GM11168 (cell line): ENCODE data around the gene ABCC2.
"Not testable (repeated sequence)": the region's sequence is repeated elsewhere in the genome, so short reads cannot be mapped to it uniquely, and the experiment has no call there.

ENCODE experiments used
- in situ Hi-C: fragments of 300-500 bp; cut with MboI; formaldehyde crosslinking; loops from one replicate; pipeline ENCODE4 v1.12.0; 2022; ENCODE audit warnings: low sequenced_read_pairs; ENCODE audit not compliant: unreplicated experiment

ABCC2 gene

DNA sequence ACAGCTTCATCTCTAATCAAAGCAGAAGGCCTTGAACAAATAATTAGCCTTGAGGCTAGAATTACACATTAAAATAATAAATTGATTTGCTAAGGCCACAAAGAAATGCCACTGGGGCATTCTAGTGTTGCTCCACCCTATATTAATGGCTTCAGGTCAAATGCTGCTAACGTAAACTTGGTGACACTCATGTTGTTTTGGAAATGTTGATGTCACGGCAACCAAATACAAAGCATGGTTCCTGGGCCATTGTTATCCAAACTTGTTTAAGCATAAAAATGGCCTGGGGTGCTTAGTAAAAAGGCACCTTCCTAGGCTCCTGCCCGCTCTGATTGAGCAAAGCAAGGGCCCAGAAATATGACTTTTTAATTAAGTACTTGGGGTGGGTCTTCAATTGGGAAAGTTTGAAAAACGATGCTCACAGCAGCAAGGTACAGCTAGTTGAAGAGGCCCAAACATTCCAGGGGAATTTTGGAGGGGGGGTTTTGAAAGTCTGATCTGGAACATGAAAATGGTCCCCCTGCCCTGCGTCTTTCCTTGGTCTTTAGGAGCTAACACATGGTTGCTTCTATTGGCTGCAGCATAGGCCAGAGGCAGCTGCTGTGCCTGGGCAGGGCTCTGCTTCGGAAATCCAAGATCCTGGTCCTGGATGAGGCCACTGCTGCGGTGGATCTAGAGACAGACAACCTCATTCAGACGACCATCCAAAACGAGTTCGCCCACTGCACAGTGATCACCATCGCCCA is 67.8 kb downstream of the ABCC2 start:
- in situ Hi-C loops = no loop called here

DNA sequence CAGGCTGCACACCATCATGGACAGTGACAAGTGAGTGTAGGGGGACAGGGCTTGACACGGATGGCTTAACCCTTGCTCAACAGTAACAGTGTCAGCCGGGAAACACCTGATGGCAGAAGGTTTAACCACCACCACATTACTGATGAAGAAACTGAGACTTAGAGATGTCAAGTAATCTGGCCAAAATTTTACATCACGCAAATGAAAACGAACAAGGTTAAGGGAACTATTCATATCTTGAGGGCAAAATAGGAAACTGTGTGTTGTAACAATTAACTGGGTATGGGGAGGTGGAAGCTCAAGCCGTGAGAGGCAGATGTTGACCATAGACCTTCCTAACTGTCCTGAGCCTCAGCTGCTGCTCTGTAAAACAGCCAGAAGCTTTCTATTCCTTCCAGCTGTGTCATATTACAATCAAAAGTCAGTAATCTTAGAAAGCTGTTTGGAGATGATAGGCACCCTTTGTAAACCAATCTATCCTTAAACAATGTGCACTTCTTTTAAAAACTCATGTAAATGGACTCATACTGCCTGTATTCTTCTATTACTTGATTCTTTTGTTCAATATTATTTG is 68.4 kb downstream of the ABCC2 start:
- in situ Hi-C loops = no loop called here

DNA sequence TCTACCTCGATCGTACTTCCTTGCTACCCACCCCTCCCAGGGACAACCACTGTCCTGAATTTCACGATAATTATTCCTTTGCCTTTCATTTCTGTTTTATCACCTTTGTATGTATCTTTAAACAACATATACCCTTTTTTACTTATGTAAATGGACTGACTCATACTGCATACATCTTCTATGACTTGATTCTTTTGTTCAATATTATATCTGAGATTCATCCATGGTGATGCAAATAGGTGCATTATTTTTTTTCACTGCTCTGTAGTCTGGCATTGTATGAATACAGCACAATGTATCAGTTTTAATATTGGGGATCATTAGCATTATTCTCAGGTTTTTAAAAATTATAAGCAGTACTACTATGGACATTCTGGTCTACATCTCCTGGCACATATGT is 69.4 kb downstream of the ABCC2 start:
- in situ Hi-C loops = no loop called here

DNA sequence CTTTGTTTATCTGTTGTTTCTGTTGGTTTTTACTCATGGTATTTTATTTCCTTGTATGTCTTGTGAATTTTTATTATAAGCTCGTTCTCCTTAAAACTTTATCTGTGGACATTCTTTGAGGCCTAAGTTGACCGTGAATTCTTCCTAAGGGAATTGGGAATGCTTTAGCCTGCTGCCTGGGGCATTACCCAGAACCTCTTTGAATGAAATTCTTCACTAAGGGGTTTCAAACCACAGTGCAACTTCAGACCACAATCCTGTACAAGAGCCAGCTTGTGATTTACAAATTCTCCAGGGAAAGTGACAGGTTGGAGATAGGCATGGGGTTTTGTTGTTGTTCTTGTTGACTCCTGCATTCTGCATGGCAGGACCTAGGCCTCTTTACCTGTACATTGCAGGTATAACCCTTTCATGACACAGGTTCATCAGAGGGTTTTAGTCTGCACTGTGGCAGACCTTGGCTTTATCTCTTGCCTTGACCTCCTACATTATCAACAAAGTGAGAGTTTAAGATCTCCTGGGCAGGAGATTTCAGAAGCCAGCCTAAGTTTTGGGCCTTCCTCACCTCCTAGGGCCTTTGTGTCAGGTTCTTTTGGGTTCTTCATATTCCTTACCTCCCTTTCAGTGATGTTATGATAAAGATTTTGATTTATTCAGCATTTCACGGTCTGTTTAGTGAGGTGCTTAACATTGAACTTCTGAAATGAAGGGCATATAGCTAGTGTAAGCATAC is 70.2 kb downstream of the ABCC2 start:
- in situ Hi-C loops = no loop called here

DNA sequence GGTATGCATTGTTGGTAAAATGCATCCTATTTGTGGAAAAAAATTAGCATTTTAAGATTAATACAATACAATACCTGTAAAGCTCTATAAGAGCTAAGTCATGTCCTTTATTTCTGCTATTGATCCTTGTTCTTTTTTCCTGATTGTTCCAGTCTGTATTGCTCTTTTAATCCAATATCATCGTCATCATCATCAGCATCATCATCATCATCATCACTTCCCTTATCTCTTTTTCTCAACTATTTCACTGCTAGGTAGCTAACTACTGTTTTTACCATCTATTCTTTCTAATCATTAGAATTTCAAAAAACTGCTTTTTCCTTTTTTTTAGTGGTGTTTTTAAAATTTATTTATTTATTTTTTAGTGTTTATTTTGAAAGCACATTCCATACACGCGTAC is 71.2 kb downstream of the ABCC2 start:
- in situ Hi-C loops = no loop called here

DNA sequence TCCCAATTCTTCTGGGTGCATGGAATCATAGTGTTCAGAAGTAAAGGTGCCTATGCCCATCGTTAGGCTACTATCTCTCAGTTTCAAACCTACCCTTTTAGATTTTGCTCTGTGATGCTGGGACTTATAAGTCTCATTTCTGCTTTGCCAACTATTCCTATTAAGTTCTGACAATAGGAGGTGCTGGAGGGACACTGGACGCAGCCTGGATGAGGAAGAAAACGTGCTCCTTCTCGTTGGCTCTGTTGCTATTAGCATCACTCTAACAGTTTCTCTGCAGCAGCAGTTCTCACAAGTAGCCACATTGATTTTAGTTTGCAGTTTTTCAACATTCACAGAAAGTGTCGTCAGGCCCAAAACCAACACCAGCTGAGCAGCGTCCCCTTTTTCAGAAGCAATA is 72.4 kb downstream of the ABCC2 start:
- in situ Hi-C loops = no loop called here

DNA sequence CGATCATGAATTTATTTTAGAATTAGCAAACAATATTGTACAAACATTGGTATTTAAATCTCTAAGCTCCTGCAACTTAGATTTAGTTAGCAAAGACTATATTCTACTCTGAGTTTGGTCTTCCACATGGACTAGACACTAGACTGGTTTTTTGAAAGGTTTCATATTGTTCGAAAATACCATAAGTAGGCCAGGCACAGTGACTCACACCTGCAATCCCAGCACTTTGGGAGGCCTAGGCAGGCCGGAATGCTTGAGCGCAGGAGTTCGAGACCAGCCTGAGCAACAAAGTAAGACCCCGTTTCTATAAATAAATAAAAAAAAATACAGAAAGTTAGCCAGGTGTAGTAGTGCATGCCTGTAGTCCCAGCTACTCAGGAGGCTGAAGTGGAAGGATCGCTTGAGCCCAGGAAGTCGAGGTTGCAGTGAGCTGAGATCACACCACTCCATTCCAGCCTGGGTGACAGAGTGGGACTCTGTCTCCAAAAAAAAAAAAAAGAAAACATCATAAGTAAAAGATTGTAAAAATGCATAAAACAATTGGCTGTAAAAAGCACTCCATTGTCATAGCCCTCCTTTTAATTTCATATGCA is 73.1 kb downstream of the ABCC2 start:
- in situ Hi-C loops = no loop called here

DNA sequence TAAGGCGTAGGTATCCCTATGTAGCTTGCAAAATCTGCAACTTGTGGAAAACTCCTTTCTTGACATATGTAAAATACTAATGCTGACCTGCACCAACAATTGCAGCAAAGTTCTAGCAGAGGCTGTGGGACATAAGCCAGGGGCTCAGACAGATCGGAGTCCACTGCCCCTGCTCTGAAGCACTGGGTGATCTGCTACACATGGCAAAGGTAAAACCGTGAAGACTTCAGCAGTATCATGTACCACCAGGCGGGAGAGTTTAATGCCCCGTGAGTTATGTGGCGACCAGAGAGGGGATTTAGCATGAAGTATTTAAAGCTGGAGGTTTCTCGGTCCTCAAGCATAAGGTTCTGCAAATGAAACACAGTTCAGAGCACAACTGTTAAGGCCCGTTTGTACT is 76.4 kb downstream of the ABCC2 start:
- in situ Hi-C loops = no loop called here

DNA sequence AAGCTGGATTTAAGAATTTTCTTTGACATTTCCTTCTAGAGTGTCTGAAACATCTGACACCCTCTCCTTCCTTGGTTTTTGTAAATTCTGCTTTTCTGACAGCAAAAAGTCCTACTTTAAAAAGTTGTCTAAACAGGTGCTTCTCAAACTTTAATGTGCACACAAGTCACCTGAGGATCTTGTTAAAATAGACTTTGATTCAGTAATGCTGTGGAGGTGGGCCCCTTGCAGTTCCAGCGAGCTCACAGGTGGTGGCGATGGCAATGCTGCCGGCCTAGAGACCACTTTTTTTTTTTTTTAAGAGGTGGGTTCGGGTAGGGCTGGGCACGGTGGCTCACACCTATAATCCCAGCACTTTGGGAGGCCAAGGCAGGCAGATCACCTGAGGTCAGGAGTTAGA is 77.1 kb downstream of the ABCC2 start:
- in situ Hi-C loops = no loop called here

DNA sequence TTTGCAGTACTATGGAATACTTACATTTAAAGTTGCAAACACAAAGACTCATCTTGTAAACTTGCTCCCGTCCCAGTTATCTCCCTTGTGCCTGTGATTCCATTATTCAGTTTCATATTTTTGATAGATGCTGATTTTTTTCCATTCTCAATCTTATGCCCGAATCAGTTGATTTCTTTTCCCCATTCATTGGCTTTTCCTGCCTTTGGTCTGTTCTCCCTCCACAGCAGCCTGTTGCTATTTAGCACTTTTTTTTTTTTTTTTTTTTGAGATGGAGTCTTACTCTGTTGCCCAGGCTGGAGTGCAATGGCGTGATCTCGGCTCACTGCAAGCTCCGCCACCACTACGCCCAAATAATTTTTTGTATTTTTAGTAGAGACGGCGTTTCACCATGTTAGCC is 78.0 kb downstream of the ABCC2 start:
- in situ Hi-C loops = no loop called here

DNA sequence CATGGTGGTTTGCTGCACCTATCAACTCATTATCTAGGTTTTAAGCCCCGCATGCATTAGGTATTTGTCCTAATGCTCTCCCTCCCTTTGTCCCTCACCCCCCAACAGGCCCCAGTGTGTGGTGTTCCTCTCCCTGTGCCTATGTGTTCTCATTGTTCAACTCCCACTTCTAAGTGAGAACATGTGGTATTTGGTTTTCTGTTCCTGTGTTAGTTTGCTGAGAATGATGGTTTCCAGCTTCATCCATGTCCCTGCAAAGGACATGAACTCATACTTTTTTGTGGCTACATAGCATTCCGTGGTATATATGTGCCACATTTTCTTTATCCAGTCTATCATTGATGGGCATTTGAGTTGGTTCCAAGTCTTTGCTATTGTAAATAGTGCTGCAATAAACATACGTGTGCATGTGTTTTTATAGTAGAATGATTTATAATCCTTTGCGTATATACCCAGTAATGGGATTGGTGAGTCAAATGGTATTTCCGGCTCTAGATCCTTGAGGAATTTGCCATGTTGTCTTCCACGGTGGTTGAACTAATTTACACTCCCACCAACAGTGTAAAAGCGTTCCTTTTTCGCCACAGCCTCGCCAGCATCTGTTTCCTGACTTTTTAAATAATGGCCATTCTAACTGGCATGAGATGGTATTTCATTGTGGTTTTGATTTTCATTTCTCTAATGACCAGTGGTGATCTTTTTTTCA is 81.2 kb downstream of the ABCC2 start:
- in situ Hi-C loops = not testable (repeated sequence)

DNA sequence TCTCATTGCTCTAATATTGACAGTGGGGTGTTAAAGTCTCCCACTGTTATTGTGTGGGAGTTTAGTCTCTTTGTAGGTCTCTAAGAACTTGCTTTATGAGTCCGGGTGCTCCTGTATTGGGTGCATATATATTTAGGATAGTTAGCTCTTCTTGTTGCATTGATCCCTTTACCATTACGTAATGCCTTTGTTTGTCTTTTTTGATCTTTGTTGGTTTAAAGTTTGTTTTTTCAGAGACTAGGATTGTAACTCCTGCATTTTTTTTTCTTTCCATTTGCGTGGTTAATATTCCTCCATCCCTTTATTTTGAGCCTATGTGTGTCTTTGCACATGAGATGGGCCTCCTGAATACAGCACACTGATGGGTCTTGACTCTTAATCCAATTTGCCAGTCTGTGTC is 84.8 kb downstream of the ABCC2 start:
- in situ Hi-C loops = not testable (repeated sequence)

DNA sequence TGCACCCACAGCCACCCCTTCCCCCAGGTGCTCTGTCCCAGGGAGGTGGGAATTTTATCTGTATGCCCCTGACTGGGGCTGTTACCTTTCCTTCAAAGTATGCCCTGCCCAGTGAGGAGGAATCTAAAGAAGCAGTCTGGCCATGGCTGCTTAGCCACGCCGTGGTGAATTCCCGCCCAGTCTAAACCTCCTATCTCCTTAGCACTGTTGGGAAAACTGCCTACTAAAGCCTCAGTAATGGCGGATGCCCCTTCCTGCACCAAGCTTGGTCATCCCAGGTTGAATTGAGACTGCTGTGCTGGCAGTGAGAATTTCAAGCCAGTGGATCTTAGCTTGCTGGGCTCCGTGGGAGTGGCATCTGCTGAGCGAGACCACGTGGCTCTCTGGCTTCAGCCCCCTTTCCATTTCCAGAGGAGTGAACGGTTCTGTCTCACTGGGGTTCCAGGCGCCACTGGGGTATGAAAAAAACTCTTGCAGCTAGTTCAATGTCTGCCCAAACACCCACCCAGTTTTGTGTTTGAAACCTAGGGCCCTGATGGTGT is 87.2 kb downstream of the ABCC2 start:
- in situ Hi-C loops = no loop called here

DNA sequence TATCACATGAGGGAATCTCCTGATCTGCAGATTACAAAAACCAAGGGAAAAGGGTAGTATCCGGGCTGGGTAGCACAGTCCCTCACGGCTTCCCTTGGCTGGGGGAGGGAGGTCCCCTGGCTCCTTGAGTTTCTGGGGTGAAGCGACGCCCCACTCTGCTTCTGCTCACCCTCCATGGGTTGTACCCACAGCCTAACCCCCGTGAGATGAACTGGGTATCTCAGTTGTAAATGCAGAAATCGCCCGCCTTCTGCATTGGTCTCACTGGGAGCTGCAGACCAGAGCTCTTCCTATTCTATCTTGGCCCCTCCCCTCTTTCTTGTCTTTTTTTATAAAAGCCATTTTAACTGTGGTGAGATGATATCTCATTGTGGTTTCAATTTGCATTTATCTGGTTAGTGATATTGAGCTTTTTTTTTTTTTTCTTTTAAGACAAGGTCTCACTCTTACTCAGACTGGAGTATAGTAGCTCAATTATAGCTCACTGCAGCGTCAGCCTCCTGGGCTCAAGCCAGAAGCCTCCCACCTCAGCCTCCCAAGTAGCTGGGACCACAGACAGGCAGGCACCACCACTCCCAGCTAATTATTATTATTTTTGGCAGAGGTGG is 87.8 kb downstream of the ABCC2 start:
- in situ Hi-C loops = no loop called here

DNA sequence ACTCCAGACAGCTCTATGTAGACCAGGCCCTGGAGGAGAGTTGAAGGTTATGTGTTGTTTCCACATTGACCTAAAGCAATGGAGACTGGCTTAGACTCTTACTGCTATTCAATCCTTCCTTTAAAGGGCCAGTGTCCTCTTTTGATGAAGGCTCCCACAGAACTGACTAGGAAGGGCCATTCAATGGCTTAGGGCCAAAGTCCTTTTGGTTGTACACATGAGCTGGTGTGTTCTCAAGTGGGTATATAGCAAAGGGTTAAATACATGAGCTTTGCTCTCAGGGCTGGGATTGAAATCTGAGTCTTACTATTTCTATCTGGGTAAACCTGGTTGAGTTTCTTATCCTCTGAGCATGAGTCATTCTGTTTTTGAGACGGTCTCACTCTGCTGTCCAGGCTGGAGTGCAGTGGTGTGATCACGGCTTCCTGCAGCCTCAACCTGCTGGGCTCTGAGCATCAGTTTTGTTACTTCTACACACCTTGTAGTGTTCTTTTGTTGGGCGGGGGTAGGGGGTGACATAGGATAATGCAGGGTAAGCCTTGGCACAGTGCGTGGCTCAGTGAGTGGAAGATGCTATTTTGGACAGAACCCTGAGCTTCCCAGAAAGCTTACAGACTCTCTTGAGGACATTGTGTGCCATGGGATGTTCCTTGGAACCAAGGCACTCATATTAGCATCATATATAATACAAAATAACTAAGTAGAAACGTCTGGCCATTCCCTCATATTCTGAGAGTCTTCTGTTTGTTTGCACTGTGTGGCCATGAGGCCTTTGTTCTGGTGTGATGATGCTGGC is 90.1 kb downstream of the ABCC2 start:
- in situ Hi-C loops = no loop called here

DNA sequence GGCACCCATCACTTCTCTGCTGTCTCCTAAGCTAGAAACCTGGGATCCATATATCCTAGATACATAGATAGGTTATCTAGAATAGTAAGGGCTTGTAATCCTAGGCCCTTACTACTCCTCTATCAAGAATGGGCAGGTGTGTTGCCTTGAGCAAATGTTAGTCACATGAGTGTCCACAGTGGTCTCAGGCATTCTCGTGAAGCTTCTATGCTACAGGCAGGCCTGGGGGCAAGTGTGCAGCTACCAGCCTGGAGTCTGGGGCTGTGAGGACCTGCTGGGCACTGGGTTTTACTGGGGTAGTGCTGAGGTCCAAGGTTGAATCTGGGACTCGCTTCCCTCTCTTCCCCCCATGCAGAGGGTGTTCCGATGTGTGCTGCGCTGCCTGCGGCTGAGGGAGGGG is 91.4 kb downstream of the ABCC2 start:
- in situ Hi-C loops = no loop called here

DNA sequence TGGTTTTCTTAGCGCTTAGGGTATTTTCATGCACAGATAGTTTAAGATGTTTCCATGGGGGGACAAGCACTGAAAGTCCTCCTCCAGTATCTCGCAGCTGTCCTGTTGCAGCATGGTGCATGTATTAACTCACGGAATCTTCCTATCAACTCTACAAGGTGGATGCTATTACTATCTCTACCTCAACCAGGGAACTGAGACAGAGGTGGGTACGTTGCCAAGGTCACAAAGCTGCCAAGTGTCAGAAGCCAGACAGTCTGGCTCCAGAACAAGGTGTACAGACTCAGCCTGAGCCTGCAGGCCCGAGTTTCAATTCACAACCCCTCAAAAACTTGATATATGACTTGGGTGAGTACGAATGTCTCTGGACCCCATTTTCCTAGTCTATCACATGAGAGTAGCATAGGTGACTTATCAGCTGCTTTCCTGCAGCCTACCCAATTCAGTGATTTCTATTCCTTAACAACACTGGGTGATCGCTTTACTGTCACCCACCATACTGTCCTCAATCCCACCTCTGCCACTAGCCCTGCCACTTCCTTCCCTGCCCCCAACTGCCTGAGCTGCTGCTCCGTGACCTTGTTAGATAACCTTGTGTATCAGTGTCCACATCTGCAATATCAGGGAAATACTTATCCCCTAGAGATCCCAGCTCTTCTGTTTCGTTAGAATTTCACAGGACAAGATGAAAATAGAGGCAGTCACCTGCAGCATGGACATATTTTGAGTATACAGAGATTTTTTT is 92.1 kb downstream of the ABCC2 start:
- in situ Hi-C loops = no loop called here

DNA sequence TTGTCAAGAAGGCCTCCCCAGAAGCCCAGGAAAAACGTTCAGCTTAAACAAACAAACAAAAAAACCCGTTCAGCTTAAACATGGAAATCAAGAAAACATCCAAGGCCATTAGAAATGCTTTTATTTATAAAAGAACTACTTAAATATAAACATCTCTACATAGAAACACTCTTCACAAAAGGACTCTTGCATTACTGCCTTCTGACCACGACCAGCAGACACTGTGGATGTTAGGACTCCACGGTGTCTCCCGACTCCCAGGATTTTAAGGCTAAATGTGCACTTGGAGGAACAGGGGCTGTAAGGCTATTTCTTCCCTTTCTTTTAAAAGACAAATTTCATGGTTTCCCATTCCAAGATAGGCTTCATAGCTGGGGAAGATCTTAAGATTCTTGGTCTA is 93.0 kb downstream of the ABCC2 start:
- in situ Hi-C loops = no loop called here
